NCI-H345 treated with DMSO at 0.1 percent for 48 hours (cell line): ENCODE results near the gene SCYL2.
"Not testable (repeated sequence)": the region's sequence is repeated elsewhere in the genome, so short reads cannot be mapped to it uniquely, and the experiment has no call there.

Experiments used
- DNase-seq: peaks from one replicate; lab custom pipeline; 2025; ENCODE audit not compliant: unreplicated experiment; lab: John Stamatoyannopoulos, UW

SCYL2 gene

DNA sequence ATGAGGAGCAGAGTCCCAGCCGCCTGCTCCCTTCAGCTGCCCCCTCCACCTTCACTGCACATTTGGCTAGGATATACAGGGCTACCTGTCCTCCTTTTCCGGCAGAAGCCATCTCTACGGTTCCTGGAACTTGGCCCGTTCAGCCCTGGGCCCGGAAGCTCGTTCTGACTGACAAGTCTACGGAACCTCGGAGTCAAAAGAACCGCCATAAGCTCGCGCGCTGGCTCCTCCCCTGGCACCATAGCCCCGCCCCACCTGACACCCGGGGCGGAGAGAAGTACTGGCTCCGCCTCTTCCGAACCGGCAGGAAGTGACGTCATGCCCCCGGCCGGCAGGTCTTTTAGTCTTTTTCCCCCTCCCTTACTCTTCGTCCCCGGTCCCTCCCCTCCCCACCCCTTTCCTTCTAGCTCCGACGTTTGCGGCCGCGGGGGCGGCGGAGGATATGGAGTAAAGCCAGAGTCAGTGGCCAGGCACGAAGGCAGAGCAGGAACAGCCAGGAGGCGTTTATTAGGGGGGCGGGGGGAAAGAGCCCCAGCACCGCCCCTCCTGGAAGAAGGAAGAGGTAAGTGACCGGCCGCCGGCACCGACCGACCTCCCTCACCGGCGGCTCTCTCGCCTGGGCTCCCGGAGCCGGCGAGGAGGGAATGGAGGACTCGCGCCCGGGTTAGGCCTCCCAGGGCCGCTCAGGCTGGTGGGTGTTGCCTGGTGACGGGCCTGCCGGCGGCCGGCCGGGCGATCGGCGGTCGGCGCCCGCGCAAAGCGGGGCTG, at the start of gene SCYL2, which contains the start of gene DEPDC4:
SCYL2 (plus strand) TSS at position 343 of the 768 bp plus-strand sequence. CDS start 15,794 bp downstream, outside the sequence.
DEPDC4 (minus strand) TSS at position 245 of the 768 bp plus-strand sequence; CDS start at position 242, 3 bp downstream.
- DNase-seq = peak; percentile 91

DNA sequence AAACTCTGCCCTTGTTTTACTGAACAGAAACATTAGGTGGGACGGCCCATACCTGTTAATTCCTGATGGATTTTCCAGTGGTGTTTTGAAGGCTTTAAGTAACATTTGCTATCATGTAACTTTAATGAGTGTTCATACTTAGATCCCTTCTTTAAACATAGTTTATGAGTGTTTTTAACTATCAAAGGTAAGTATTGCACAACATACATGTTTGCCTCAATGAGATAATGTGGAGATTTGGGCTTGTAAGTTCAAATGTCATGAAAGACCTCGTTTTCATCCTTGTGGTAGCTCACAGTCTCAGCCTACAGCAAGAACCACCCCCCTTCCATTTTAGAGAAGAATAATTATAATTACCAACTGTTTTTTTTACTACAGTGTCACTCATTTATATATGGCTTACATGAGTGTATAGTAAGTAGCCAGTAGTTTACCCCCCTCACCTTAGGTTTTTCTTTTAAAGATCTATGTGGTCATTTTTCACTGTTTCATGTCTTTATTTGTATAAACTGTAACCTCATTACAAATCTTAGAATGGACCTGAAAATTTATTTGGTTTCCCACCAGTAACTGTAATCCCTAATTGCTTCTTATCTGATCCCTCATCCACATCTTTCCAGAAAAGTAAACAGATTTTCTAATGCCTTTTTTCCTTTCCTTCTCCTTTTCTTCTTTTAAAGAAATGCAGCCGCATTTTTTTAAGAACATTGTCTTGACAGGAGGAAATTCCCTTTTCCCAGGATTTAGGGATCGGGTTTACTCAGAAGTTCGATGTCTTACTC, 47.5 kb upstream of the SCYL2 start:
- no peak for DNase-seq

DNA sequence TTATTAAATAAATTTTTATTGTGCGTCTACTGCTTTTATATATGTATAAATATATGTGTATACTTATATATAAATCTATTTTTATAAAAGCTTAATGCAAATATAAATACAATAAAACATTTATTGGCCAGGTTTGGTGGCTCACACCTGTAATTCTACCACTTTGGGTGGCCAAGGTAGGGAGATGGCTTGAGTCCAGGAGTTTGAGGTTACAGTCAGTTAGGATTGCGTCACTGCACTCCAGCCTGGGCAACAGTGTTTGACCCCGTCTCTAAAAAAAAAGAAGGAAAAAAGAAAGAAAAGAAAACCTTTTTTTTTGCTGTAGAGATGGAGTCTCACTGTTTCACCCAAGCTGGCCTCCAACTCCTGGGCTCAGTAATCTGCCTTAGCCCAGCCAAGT, 45.5 kb upstream of the SCYL2 start:
- DNase-seq = no peak

GRCh38 chr12:100222173-100222572, 44.8 kb upstream of the SCYL2 start:
- not testable (repeated sequence) for DNase-seq

DNA sequence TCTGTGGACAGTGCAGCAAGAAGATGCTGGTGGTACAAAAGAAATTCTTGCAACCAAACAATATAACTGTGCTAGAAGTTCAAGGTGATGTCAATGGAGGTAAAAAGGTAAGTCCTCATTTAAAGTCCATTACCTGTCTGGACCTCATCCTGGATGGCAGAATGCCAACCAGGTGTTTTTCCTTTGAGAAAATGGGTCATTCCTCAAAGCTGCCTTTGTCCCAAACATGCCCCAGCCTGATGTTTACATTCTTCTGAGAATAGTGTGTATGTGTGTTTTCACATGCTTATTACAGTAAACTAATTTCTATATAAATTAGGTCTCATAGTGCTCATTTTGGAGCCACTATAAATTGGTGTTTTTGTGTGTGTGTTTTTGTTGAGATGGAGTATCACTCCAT, 41.5 kb upstream of the SCYL2 start:
- DNase-seq = no peak

DNA sequence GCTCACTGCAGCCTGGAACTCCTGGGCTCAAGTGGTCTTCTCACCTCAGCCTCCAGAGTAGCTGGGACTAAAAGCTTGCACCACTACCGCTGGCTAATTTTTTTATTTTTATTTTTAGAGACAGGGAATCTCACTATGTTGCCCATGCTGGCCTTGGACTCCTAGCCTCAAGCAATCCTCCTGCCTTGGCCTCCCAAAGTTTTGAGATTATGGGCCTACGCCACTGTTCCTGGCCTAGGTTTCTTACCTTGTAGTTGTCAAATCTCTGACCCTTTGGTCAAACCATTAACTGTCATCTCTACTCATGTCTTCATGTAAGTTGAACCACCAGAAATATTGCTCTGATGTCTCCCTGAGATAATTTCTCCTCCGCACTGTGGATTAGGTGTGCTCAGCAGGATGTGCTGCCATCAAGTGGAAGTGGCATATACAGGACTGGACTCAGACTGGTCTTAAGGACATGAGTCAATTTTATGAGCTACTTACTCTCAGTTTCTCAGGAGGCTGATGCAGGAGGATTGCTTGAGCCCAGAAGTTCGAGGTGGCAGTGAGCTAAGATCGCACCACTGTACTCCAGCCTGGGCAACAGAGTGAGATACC, 37.8 kb upstream of the SCYL2 start:
- no peak for DNase-seq

GRCh38 chr12:100229876-100230275, 37.1 kb upstream of the SCYL2 start:
- no peak for DNase-seq

DNA sequence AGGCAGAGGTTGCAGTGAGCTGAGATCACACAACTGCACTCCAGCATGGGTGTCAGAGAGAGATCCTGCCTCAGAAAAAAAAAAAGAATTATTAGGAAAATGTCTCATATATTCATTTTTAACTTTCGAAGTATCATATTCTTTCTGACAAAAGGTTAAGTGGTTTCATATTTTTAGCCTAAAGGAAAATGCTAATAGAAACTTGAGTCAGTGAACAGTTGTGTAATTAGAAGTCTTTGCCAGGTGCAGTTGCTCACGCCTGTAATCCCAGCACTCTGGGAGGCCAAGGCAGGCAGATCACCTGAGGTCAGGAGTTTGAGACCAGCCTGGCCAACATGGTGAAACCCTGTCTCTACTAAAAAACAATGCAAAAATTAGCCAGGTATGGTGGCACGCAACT, 35.1 kb upstream of the SCYL2 start:
- not testable (repeated sequence) for DNase-seq

GRCh38 chr12:100234166-100234565, 32.8 kb upstream of the SCYL2 start:
- DNase-seq = no peak

GRCh38 chr12:100234591-100235304, 32.2 kb upstream of the SCYL2 start:
- no peak for DNase-seq

GRCh38 chr12:100238801-100239200, 28.2 kb upstream of the SCYL2 start:
- DNase-seq = no peak

- no peak for DNase-seq
These were observed 27.4 kb upstream of the SCYL2 start for GRCh38 chr12:100239589-100239988.

DNA sequence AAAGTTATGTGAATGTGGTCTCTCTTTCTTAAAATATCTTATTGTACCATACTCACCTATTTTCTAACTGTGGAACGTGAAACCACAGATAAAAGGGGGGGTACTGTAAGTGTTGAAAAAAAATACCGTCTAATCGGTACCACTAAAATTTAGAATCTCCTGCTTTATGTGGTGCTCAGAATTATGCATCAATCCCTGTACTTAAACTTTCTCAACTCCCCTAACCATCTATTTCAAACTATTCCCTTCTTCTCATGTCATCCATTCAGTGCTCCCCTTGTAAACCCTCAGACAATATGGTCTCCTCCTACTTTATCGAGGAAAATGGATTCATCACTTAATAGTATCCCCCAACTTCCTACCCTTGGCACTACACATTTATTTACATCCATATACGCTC, 23.8 kb upstream of the SCYL2 start:
- DNase-seq = no peak

DNA sequence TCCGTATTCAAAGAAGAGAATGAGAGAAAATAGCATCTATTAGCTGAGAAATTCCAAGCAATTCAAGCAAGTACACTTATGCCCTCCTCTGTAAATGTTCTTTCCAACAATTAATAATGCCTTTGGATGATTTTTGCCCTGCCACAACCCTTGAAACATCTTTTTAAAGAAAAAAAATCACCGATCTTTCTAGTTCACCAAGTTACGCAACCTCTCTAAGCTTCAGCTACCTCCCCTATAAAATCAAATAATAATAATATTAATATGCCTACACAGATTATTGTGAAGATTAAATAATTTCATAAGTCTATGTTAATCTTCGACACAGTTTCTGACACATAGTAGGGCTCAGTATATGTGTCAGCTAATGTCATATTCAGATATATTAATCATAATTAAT, 19.2 kb upstream of the SCYL2 start:
- no peak for DNase-seq

GRCh38 chr12:100248886-100249285, 18.1 kb upstream of the SCYL2 start:
- no peak for DNase-seq

GRCh38 chr12:100249941-100250340, 17.0 kb upstream of the SCYL2 start:
- DNase-seq = no peak

GRCh38 chr12:100251917-100252316, 15.1 kb upstream of the SCYL2 start:
- DNase-seq = peak; percentile 14

- no peak for DNase-seq
These were observed 13.5 kb upstream of the SCYL2 start for GRCh38 chr12:100253437-100253836.

GRCh38 chr12:100254876-100255275, 12.1 kb upstream of the SCYL2 start:
- DNase-seq = no peak

GRCh38 chr12:100258127-100258526, 8.8 kb upstream of the SCYL2 start:
- no peak for DNase-seq

- no peak for DNase-seq
These were observed 3.8 kb upstream of the SCYL2 start for GRCh38 chr12:100263131-100263530.
